Uterus (tissue), 2 donors: ENCODE results near the gene HMGCS2.

Experiments
- POLR2A ChIP-seq, 2 donors: fragments of 450-650 bp; IDR thresholded peaks; one replicate each; pipeline ENCODE4 v1.6.1; 2016; ENCODE audit warnings: antibody characterized with exemption in 2 of 2, mild to moderate bottlenecking in 1 of 2, moderate library complexity in 1 of 2
- TF ChIP-seq, protein P1 (sequence below), 4 experiments: fragments of 200-600 bp in 2 of 4; fragments of 450-650 bp in 2 of 4; sonication (generic) in 2 of 4; IDR thresholded peaks; one replicate each; pipeline ENCODE4 v1.5.1; 2016 to 2019; ENCODE audit warnings: antibody characterized with exemption in 4 of 4, mild to moderate bottlenecking in 2 of 4, moderate library complexity in 1 of 4

DNA sequence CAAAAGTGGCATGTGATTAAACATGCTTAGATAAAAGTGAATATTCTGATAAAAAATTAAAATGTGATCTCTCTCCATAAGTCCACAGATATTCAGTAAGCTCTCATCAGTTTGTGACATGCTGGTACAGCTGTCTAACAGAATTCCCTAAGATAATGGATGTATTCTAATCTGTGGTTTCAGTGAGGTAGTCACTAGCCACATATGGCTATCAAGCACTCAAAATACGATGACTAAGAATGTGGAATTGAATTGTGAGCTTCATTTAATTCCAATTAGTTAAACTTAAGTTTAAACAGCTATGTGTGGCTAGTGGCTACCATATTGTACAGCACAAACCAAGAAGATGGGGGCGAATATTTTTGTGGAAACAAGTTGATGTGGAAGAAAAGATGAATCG, 46.7 kb upstream of the HMGCS2 start:
- no peak for TF ChIP-seq POLR2A (IDR thresholded peaks at IDR 0.05)
- TF ChIP-seq, protein P1, sequence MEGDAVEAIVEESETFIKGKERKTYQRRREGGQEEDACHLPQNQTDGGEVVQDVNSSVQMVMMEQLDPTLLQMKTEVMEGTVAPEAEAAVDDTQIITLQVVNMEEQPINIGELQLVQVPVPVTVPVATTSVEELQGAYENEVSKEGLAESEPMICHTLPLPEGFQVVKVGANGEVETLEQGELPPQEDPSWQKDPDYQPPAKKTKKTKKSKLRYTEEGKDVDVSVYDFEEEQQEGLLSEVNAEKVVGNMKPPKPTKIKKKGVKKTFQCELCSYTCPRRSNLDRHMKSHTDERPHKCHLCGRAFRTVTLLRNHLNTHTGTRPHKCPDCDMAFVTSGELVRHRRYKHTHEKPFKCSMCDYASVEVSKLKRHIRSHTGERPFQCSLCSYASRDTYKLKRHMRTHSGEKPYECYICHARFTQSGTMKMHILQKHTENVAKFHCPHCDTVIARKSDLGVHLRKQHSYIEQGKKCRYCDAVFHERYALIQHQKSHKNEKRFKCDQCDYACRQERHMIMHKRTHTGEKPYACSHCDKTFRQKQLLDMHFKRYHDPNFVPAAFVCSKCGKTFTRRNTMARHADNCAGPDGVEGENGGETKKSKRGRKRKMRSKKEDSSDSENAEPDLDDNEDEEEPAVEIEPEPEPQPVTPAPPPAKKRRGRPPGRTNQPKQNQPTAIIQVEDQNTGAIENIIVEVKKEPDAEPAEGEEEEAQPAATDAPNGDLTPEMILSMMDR (IDR thresholded peaks at IDR 0.05): no peak
